GM15510 (cell line): ENCODE measurements around the gene RBCK1.

Experiments used
- POLR2A ChIP-seq: IDR thresholded peaks from 3 replicates; pipeline ENCODE4 v1.6.1; 2011; ENCODE audit warnings: borderline replicate concordance; ENCODE audit not compliant: insufficient read length; ENCODE audit errors: extremely low read depth

The RBCK1 gene

DNA sequence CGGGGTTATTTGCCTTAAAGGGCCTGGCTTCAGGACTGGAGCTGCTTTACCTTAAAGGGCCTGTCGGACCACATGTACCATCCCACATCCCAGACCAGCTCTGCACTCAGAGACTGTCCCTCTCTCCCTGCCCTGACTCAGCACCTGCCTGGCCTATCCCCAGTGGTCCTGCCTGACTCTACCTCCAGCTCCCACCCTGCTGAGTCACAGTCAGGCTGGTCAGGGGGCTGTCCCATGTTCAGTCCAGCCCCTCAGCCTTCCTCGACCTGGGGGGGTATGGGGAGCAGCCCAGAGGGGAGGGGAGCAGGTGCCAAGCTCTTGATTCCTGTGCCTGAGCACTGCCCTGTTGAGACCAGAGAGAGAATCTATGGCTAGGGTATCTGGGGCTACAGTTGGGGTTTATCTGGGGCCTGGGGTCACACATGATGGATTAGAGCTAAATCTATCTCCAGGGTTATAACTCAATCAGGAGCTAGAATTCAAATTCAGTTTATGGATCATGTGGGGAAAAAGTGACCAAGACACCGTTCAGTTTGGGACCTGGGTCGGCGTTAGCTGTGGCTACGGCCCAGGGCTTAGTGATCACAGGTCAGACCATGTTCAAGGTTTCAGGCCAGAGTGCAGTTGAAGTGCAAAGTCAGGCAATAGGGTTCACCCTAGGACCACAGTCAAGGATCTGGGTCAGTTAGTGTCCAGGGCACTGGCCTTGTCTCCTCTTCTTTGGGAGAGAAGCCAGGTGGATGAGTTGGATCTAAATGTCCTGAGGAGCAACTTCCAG lies 36.9 kb upstream of the RBCK1 start:
- no peak for TF ChIP-seq POLR2A

DNA sequence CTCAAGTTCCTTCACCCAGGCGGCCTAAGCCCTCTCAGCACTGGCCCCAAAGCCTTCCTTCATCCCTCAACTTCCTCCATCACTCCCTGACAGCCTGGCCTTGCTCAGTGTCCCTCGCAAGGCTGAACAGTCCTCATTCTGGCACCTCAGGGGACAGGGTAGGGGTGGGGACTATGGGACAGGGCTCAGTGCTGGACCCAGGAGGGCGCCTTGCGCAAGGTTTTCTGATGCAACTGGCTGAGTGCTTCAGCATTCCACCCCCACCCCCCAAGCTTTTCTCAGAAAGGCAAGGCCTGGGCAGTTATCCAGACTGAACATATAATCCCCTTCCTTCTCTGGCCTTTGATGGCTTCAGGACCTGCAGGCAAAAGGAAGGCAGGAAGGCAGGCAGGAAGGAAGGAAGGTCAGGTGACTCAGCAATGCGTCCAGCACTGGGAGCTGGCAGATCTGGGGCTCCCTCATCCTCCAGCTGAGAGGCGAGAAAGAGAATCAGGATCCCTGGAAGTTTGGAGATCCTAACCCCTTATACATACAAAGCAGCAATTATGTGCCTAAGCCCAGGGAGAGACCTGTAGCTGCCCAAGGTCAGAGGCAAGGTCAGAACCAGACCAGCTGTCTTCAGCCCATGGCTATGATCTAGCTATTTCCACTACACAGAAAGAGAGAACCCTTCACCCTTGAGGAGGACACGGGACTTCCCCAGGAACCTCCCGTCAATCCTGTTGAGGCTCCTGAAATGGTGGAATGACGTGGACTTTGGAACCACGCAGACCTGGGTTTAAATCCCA lies 36.1 kb upstream of the RBCK1 start:
- TF ChIP-seq POLR2A = no peak

DNA sequence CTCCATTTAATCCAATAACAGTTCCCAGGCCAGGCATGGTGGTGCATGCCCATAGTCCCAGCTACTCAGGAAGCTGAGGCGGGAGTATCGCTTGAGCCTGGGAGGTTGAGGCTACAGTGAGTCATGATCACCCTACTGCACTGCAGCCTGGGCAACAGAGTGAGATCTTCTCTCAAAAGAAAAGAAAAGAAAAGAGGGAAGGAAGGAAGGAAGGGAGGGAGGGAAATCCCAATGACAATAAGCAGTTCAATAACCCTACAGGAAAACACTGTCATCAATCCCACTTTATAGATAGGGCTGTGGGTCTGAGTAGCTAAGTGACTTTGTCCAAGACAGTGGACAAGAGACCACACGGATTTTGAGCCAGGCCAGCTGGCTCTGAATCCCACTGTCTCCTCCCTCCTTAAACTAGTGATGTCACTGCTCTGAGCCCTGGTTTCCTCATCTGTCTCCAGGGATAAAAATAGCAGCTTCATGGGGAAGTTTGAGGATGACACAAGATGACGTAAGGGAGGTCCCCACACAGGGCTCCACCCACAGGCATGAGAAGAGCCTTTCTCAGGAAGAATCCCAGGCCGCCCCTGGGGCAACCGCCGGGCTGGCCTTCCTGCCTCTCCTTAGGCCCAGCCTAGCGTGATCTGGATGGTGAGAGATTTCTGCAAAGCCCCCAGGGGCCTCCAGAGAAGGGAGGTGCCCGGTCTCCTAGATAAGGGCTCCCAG lies 34.8 kb upstream of the RBCK1 start:
- TF ChIP-seq POLR2A = no peak

DNA sequence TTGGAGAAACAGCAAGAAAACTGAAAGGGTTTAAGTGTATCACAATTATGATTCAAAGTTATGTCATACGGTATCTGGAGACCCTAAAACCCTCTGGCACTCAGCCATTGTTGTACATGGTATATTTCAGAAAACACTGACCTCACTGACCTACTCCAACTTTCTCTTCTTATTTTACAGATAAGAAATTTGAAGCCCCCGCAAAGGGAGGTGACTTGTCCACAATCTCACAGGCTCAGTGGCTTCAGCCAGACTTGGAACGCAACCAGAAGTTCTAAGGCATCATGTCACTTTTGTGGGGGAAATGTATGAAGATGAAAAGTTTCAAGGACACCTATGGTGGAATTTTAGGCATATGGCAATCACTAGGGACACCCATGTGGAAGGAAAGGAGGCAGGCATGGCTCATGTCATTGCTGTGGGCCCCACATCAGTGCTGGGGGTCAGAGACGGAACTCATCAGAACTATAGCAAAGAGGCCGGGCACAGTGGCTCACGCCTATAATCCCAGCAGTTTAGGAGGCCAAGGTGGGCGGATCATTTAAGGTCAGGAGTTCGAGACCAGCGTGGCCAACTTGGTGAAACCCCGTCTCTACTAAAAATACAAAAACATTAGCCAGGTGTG lies 32.7 kb upstream of the RBCK1 start:
- no peak for TF ChIP-seq POLR2A

DNA sequence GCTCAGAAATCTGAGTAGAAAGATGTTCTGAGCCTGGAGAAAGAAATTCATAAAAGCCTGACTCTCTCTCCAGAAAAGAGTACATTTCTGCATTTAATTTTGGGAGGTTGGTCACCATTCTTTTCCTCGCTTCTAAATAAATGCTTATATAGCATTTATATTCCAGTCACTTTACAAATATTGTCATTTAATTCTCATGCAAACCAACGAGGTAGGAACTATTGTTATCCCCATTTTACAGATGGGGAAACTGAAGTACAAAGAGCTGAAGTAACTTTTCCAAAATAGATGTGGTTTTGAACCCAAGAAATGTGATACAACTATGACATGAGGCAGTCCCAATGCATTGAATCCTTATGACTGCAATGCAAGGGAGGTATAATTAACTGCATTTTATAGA lies 32.0 kb upstream of the RBCK1 start:
- TF ChIP-seq POLR2A = no peak

DNA sequence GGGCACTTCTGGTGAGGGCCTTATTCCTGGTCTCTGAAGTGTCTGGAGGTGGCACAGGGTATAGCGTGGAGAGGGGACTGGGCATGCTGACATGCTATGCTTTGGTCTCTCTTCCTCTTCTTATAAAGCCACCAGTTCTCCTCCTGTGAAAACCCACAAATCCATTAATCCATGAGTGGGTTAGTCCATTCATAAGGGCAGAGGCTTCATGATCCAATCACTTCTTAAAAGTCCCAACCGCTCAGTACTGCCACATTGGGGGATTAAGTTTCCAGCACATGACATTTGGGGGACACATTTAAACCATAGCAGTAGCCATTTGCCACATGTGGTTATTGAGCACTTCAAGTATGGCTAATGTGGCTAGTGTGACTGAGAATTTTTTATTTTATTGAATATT lies 31.3 kb upstream of the RBCK1 start:
- no peak for TF ChIP-seq POLR2A

DNA sequence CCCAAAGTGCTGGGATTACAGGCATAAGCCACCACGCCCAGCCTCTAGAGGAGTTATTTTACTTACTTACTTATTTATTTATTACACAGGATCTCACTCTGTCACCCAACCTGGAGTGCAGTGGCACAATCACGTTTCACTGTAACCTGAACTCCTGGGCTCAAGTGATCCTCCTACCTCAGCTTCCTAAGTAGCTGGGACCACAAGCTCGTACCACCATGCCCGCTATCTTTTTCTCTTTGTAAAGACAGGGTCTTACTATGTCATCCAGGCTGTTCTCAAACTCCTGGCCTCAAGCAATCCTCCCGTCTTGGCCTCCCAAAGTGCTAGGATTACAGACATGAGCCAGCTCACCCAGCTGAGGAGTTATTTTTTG lies 29.1 kb upstream of the RBCK1 start:
- TF ChIP-seq POLR2A = no peak

DNA sequence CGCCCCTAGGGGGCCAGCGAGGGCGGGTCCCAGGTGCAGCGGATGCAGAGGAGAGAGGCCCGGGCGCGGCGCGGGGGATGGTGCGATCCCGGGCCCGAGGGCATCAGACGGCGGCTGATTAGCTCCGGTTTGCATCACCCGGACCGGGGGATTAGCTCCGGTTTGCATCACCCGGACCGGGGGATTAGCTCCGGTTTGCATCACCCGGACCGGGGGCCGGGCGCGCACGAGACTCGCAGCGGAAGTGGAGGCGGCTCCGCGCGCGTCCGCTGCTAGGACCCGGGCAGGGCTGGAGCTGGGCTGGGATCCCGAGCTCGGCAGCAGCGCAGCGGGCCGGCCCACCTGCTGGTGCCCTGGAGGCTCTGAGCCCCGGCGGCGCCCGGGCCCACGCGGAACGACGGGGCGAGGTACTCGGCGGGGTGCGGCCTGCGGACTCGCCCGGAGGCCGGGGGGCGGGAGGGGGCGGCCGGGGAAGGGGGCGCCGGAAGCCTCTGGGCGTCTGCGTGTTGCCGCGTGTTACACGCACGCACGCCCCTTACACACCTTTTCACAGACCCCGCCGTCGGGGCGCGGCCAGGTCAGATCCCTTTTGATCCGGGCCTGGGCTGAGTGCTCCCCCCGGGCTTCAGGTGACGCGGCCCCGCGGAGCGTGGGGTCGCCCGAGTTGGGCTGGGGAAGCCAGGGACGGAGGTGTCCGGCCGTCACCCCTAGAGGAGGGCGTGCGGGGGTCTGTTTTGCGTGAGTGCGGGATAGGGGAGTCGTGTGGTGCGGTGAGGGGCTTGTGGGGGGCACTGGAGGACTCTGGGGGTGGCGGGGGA lies 27.1 kb upstream of the RBCK1 start:
- peak; percentile 66 for TF ChIP-seq POLR2A

DNA sequence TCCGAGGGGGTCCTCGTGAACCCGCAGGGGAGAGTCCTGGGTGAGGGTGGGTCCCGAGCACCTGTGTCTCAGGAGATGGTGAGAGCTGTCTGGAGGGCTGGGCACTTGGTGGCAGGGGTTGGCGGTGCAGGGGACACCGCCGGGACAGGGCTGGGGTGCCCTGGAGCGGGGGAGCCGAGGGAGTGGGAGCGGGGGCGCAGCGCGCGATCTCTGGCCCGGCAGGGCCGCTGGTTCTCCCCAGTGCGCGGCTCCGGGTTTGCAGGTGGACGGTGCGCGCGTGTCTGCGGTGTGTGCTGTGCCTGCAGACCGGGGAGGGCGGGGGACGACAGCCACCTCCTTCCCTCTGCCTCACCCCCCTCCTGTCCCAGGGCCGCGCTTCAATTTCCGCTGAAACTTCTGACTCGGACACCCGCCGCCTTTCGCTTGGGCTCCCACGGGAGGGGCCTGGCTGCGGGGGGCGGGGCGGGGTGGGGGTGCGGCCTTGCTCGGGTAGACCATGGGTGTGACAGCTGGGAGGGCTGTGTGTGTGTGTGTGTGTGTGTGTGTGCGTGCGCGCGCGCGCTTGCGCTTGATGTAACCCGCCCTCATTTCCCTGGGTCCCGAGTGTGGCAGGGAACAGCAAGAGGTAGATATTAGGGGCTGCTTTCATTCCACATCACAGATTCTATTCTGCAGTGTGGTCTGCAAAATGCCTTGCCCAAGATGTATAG lies 26.4 kb upstream of the RBCK1 start:
- TF ChIP-seq POLR2A = peak; percentile 61

DNA sequence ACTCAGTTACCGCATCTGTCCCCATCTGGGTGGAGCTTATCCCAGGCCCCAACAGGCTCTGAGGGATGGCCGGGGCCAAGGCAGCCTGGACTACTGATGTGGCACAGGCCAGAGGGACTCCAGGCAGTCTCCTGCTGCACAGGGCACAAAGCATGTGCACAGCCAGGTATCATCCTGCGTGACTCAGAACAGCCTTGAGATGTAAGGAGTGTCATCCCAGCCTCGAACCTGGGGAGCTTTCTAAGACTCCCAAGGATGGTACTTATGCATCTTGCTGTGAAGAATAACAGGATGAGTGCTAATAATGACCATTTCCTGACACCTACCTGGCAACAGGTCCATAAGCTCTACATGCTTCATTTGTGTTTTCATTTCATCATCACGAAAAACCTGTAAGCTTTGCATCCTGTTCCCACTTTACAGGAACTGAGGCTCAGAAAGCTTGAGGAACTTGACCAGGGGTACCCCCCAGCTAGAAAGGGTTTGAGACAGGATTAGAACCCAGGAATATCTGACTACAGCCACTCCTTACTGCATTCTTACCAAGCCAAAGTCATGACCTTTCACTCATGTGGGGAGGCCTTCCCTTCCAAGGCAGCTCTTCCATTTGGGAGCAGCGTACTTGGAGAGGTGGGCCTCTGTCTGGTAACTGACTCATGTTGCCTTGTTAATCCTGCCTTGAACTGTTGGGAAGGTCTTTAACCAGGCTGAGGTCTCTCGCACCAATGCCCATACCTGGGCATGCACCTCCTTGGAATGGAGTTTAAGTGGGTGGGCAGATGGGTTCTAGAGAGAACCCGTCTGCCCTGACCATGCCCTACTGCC lies 25.6 kb upstream of the RBCK1 start:
- TF ChIP-seq POLR2A = no peak

DNA sequence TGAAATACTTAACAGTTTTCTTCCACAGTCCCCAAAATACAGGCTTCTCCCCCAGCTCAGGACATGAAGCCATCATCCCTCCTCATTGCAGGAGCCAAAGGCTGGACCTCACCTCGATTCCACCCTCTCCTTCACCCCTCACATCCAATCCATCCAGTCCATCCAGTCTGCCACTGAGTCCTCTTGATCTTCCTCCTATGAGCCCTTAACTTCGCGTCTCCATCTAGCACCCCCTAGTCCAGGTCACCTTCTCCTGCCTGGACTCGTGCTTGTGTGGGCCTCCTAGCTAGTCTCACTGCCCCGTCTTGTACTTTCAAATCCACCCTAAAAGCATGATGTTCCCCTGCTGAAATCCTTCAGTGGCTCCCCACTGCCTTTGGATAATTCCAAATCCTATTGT lies 24.2 kb upstream of the RBCK1 start:
- TF ChIP-seq POLR2A = no peak

DNA sequence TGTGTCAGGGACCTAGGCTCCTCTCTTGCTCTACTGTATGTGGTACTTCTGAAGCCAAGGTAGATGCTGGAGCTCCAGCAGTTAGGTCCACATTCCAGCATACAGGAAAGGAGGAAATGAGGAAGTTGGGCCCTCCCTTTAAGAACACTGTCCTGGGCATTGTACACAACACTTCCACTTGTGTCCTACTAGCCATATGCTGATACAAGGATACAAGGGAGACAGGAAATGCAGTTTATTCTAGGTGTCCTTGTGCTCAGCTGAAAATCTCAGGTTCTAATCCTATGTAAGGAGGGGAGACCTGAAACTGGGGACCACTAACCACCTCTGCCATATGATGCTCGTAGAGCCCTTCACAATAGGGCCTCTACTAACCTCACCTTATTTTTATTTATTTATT lies 23.4 kb upstream of the RBCK1 start:
- TF ChIP-seq POLR2A = no peak

DNA sequence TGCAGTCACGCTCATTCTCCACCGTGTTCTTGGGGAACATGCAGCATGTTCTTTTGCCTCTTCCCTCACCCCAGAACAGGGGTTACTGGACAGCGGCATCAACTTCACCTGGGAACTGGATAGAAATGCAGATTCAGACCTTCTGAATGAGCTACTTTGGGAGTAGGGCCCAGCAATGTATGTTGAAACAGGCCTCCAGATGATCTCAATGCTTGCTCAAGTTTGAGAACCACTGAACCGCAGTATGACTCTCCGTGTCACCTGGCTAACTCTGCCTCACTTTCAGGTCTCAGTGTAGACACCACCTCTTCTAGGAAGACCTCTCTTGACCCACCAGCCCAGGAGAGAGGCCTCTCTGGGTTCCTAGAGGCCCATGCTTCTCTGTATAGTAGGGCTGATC lies 22.7 kb upstream of the RBCK1 start:
- no peak for TF ChIP-seq POLR2A
